GM12874 (cell line): ENCODE results near the gene ZBTB7C.

Experiments
- CTCF ChIP-seq: IDR thresholded peaks from 2 replicates; pipeline ENCODE4 v1.5.1; 2011; ENCODE audit warnings: low read depth, mild to moderate bottlenecking, control low read depth, low read length, moderate library complexity; ENCODE audit not compliant: insufficient read depth

ZBTB7C gene

GRCh38 chr18:48154828-48155227, 254.4 kb downstream of the ZBTB7C start:
- no peak for TF ChIP-seq CTCF

GRCh38 chr18:48153613-48154481, 255.3 kb downstream of the ZBTB7C start:
- TF ChIP-seq CTCF = no peak

GRCh38 chr18:48152549-48152948, 256.6 kb downstream of the ZBTB7C start:
- TF ChIP-seq CTCF = no peak

- TF ChIP-seq CTCF = no peak
Measured at GRCh38 chr18:48151421-48152065, 257.6 kb downstream of the ZBTB7C start.

- TF ChIP-seq CTCF = no peak
Measured at GRCh38 chr18:48149020-48149685, 260.0 kb downstream of the ZBTB7C start.

GRCh38 chr18:48142994-48143393, 266.2 kb downstream of the ZBTB7C start:
- no peak for TF ChIP-seq CTCF

- TF ChIP-seq CTCF = no peak
Measured at GRCh38 chr18:48142353-48142752, 266.8 kb downstream of the ZBTB7C start.
